ENCODE data around the gene CLDN22. TPM values are rescaled to one million over a fixed set of nuclear protein-coding genes. Genes with fewer than 3 reads are reported as not detected.

The CLDN22 gene
- total RNA-seq, 1 experiment from 2014 or later, result not detected

DNA sequence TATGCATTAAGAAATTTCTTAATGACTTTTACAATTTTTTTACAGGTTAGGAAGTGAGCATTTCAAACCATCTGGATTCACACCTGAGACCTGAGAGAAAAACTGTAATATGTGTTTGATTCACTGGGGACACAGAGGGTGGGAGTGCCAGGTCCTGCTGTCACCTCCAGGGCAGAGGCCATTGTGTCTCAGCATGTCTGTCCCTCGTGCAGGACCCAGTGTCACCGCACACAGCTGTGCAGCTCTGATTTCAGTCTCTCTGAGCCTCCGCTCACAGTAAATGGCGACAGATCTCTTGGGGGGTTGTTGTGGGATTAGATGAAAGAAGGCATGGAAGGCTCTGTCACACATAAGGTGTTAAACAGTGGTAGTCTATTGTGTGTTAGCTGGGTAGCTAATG is 25.2 kb upstream of the CLDN22 start:
- H3K9ac ChIP-seq (ENCODE audit: low read length), result no peak overlapping the region
- no peaks in the 10 kb centered on the region for H3K9me3 ChIP-seq (ENCODE audit: control insufficient read depth in 1 of 2, insufficient read depth in 1 of 2, low read depth in 1 of 2, low read length in 2 of 2)
- H4K20me1 ChIP-seq (ENCODE audit: insufficient read depth), result no peaks in the 10 kb centered on the region
- no peak for DNase-seq (ENCODE audit: low read depth, low spot score)
- H3K79me2 ChIP-seq (ENCODE audit: insufficient read depth, low read length), result no peaks in the 10 kb centered on the region
- no TSS peak for BruUV-seq (replicated peaks)
- ATAC-seq, result no peak
- RAD21 ChIA-PET (ENCODE audit: low non-redundant PET in 1 of 2, low total read pairs in 2 of 2, uncharacterized antibody in 2 of 2, unreplicated experiment in 2 of 2), result no interaction called here
- H3K4me2 ChIP-seq (ENCODE audit: low read length), result no peak overlapping the region
- no peaks in the 10 kb centered on the region for H3K27me3 ChIP-seq (ENCODE audit: insufficient read depth, low read length)
- TF ChIP-seq EZH2 (IDR thresholded peaks at IDR 0.05), result no peak
- TF ChIP-seq, protein P1, sequence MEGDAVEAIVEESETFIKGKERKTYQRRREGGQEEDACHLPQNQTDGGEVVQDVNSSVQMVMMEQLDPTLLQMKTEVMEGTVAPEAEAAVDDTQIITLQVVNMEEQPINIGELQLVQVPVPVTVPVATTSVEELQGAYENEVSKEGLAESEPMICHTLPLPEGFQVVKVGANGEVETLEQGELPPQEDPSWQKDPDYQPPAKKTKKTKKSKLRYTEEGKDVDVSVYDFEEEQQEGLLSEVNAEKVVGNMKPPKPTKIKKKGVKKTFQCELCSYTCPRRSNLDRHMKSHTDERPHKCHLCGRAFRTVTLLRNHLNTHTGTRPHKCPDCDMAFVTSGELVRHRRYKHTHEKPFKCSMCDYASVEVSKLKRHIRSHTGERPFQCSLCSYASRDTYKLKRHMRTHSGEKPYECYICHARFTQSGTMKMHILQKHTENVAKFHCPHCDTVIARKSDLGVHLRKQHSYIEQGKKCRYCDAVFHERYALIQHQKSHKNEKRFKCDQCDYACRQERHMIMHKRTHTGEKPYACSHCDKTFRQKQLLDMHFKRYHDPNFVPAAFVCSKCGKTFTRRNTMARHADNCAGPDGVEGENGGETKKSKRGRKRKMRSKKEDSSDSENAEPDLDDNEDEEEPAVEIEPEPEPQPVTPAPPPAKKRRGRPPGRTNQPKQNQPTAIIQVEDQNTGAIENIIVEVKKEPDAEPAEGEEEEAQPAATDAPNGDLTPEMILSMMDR (IDR thresholded peaks at IDR 0.05 in 2 of 3, conservative IDR thresholded peaks at IDR 0.05 in 1 of 3; ENCODE audit: borderline replicate concordance in 1 of 3, insufficient read depth in 1 of 3, low read depth in 2 of 3, low read length in 2 of 3), result no peak
- TF ChIP-seq, protein P2, sequence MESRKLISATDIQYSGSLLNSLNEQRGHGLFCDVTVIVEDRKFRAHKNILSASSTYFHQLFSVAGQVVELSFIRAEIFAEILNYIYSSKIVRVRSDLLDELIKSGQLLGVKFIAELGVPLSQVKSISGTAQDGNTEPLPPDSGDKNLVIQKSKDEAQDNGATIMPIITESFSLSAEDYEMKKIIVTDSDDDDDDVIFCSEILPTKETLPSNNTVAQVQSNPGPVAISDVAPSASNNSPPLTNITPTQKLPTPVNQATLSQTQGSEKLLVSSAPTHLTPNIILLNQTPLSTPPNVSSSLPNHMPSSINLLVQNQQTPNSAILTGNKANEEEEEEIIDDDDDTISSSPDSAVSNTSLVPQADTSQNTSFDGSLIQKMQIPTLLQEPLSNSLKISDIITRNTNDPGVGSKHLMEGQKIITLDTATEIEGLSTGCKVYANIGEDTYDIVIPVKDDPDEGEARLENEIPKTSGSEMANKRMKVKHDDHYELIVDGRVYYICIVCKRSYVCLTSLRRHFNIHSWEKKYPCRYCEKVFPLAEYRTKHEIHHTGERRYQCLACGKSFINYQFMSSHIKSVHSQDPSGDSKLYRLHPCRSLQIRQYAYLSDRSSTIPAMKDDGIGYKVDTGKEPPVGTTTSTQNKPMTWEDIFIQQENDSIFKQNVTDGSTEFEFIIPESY (IDR thresholded peaks at IDR 0.05; ENCODE audit: extremely low read depth, insufficient replicate concordance, low read length), result no peak
- TF ChIP-seq SP1 (IDR thresholded peaks at IDR 0.05; ENCODE audit: low read depth), result no peak
- TF ChIP-seq EGR1 (IDR thresholded peaks at IDR 0.05; ENCODE audit: low read depth), result no peak
- TF ChIP-seq CBX3 (IDR thresholded peaks at IDR 0.05; ENCODE audit: low read depth), result no peak
- no peak for TF ChIP-seq POLR2A (IDR thresholded peaks at IDR 0.05; ENCODE audit: borderline replicate concordance, extremely low read depth, insufficient read depth, insufficient read length)
- no peak for TF ChIP-seq TCF7L2 (IDR thresholded peaks at IDR 0.05; ENCODE audit: borderline replicate concordance, extremely low read depth, insufficient read depth, insufficient read length)
- TF ChIP-seq, protein P3, sequence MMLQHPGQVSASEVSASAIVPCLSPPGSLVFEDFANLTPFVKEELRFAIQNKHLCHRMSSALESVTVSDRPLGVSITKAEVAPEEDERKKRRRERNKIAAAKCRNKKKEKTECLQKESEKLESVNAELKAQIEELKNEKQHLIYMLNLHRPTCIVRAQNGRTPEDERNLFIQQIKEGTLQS (IDR thresholded peaks at IDR 0.05), result no peak
- no peak for TF ChIP-seq SIN3A (IDR thresholded peaks at IDR 0.05; ENCODE audit: low read depth)
- TF ChIP-seq, protein P4, sequence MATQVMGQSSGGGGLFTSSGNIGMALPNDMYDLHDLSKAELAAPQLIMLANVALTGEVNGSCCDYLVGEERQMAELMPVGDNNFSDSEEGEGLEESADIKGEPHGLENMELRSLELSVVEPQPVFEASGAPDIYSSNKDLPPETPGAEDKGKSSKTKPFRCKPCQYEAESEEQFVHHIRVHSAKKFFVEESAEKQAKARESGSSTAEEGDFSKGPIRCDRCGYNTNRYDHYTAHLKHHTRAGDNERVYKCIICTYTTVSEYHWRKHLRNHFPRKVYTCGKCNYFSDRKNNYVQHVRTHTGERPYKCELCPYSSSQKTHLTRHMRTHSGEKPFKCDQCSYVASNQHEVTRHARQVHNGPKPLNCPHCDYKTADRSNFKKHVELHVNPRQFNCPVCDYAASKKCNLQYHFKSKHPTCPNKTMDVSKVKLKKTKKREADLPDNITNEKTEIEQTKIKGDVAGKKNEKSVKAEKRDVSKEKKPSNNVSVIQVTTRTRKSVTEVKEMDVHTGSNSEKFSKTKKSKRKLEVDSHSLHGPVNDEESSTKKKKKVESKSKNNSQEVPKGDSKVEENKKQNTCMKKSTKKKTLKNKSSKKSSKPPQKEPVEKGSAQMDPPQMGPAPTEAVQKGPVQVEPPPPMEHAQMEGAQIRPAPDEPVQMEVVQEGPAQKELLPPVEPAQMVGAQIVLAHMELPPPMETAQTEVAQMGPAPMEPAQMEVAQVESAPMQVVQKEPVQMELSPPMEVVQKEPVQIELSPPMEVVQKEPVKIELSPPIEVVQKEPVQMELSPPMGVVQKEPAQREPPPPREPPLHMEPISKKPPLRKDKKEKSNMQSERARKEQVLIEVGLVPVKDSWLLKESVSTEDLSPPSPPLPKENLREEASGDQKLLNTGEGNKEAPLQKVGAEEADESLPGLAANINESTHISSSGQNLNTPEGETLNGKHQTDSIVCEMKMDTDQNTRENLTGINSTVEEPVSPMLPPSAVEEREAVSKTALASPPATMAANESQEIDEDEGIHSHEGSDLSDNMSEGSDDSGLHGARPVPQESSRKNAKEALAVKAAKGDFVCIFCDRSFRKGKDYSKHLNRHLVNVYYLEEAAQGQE (IDR thresholded peaks at IDR 0.05; ENCODE audit: low read depth), result no peak
- no peak for TF ChIP-seq ZNF274 (IDR thresholded peaks at IDR 0.05; ENCODE audit: low read depth, low read length)
- no peak for TF ChIP-seq RAD21 (IDR thresholded peaks at IDR 0.05; ENCODE audit: low read depth)
- TF ChIP-seq ELF1 (IDR thresholded peaks at IDR 0.05; ENCODE audit: borderline replicate concordance, low read depth), result no peak
- no peaks in the 10 kb centered on the region for H3K9me2 ChIP-seq (ENCODE audit: insufficient read depth)
- H3K36me3 ChIP-seq (ENCODE audit: control insufficient read depth in 1 of 2, insufficient read depth in 2 of 2, low read length in 2 of 2), result no peaks in the 10 kb centered on the region
- CTCF ChIA-PET, result no interaction called here
- H3K4me1 ChIP-seq (ENCODE audit: control insufficient read depth in 1 of 2, insufficient read depth in 2 of 2, low read length in 2 of 2), result peaks cover 0 to 12% of the 10 kb centered on the region in 2 experiments; a peak in 1 of 4 replicates
- no peak overlapping the region for H3K4me3 ChIP-seq (replicated peaks in 1 of 2; ENCODE audit: low read depth in 1 of 2, low read length in 2 of 2)
- no peak overlapping the region for H2AFZ ChIP-seq (ENCODE audit: low read depth, low read length, poor library complexity, severe bottlenecking)
- POLR2A ChIA-PET, result no interaction called here
- intact Hi-C loops (cut with micrococcal nuclease), result no loop called here
- no peak overlapping the region for H3K27ac ChIP-seq (ENCODE audit: low read depth, low read length)
